HFF-Myc (cell line): ENCODE measurements around the gene SNX30.

Experiments
- DNase-seq: peaks from one replicate; pipeline ENCODE4 v3.0.0-alpha.2; 2011; ENCODE audit warnings: low read depth; ENCODE audit errors: extremely low read depth
- H3K4me3 ChIP-seq: replicated peaks from 2 replicates; pipeline ENCODE4 v1.5.1; 2011; ENCODE audit warnings: low read depth, mild to moderate bottlenecking, control low read depth, low read length
- TF ChIP-seq, protein P1 (sequence below): IDR thresholded peaks from 2 replicates; pipeline ENCODE4 v1.5.1; 2012; ENCODE audit warnings: mild to moderate bottlenecking, low read depth, low read length, control low read depth; ENCODE audit errors: missing control alignments

SNX30 gene

DNA sequence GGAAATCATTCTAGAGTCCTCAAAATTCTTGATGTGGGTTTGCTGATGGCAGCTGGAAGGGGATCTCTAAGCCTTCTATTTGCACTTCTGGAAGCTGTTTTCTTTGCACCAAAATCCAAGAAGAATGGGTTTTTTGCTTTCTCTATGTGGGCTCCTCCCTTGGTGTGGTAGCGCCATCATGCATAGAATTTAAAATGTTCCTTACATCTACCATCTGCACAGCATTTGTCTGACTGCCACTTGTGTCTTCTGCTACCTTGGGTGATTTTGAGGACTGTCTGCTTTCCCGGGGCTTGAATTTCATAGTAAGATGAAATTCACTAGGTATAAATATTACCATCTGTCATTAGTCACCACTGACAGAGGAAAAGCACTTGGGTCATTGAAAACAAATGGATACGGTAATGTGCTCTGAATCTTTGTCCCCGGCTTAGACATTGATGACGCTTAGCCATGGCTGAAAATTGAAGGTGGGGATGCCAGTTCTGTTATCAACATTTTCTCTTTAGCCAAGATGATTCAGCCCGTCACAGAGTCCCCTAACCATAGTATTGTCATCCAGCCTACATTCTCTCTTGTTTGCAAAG, 30.0 kb downstream of the SNX30 start:
- DNase-seq, result no peak
- H3K4me3 ChIP-seq, result no peak overlapping the region
- TF ChIP-seq, protein P1, sequence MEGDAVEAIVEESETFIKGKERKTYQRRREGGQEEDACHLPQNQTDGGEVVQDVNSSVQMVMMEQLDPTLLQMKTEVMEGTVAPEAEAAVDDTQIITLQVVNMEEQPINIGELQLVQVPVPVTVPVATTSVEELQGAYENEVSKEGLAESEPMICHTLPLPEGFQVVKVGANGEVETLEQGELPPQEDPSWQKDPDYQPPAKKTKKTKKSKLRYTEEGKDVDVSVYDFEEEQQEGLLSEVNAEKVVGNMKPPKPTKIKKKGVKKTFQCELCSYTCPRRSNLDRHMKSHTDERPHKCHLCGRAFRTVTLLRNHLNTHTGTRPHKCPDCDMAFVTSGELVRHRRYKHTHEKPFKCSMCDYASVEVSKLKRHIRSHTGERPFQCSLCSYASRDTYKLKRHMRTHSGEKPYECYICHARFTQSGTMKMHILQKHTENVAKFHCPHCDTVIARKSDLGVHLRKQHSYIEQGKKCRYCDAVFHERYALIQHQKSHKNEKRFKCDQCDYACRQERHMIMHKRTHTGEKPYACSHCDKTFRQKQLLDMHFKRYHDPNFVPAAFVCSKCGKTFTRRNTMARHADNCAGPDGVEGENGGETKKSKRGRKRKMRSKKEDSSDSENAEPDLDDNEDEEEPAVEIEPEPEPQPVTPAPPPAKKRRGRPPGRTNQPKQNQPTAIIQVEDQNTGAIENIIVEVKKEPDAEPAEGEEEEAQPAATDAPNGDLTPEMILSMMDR, result no peak

DNA sequence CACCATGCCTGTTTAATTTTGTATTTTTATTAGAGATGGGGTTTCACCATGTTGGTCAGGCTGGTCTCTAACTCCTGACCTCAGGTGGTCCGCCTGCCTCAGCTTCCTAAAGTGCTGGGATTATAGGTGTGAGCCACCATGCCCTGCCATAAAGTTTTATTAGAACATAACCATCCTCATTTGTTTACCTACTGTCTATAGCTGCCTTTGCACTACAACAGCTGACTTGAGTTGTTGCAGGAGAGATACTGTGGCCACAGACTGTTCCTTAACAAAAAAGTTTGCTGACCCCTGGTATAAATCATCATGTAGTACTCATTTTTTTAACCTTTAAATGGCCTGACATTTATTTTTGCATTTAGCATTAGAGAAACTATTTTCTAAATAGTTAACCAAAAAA, 31.7 kb downstream of the SNX30 start:
- no peak overlapping the region for H3K4me3 ChIP-seq
- DNase-seq, result no peak
- TF ChIP-seq, protein P1, result no peak

GRCh38 chr9:112783551-112783954, 33.0 kb downstream of the SNX30 start:
- no peak for DNase-seq
- H3K4me3 ChIP-seq, result no peak overlapping the region
- TF ChIP-seq, protein P1, result no peak

DNA sequence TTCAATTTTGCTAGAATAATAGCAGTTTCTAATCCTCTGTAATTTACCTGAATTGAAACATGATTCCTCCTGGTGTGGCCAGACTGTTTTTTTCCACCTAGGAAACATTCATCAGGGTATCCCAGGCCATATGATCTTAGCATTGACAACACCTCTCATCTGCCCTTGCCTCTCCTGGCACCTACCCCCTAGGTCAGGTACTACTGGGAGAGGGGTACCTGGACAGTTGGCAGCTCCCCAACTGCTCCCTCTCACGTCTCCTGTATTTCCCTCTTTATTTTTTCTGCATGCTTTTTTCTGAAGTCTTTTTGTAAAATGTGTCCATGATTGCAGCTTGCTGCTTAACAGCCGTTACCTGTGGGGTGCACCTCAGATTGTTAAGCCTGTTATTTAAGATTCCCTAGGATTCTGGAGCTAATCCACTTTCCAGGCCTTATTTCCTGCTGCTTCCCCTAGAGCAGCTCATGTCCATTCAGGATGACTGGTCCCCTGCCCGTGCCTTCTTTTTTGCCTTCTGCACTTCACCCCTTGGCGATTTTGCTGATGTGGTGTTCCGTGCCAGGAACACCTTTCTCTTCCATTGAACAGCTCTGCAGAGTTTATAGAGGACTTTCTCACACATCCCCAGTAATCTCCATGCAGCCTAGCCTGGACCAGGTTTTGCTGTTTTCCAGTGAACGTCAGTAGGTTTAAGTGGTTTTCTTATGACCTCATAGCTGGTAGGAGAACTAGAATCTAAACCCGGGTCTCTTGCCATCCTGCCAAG, 33.6 kb downstream of the SNX30 start:
- TF ChIP-seq, protein P1, result no peak
- no peak overlapping the region for H3K4me3 ChIP-seq
- no peak for DNase-seq

DNA sequence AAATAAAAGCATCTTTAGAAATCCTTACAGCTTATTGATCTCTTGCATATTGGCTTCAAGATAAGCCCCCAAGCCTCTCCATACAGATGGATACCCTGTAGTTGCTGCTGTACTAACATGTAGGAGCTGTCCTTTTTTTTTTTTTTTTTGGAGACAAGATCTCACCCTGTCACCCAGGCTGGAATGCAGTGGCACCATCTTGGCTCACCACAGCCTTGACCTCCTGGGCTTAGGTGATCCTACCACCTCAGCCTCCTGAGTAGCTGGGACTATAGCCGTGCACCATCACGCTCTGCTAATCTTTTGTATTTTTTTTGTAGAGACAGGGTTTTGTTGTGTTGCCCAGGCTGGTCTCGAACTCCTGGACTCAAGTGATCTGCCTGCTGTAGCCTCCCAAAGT, 35.4 kb downstream of the SNX30 start:
- DNase-seq, result no peak

DNA sequence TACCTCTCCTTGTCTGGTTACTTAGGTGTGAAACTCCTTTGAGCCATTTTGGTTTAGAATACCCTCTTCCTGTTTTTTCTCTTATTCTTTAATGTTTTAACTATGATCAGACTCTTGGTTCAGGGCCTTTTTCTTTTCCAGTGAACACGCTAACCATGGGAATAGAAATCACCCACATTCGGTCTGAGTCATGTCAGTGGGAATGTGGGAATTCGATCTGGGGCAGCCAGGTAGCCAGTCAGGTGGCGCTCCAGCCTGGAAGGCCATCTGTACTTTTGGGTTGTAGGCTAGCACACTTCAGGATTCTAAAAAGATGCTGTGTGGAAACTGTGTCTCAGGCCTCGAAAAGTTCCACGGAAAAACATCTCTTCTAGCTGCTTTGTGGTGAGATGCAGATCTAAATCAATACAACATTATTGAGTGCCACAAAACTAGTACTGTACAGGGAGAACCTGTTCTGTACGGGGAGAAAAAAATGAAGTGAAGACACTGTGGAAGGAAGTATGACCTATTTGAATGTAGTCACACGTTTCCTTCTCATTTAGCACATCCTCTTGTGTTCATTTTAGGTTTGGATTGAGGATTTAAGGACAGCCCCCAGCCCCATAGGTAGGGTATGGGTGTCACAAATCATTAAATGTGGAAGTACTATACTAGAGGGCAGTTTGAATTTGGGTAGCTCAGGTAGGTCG, 36.4 kb downstream of the SNX30 start:
- H3K4me3 ChIP-seq, result no peak overlapping the region
- DNase-seq, result no peak

More for the DNA sequence above, 35.4 kb downstream of the SNX30 start:
- TF ChIP-seq, protein P1, result no peak
- H3K4me3 ChIP-seq, result no peak overlapping the region

More for the DNA sequence above, 36.4 kb downstream of the SNX30 start:
- TF ChIP-seq, protein P1, result no peak
